Measurements from ENCODE around the gene ALG8.

The ALG8 gene

GRCh38 chr11:78160557-78160956 lies 21.1 kb upstream of the ALG8 start:
- DNase-seq (ENCODE audit: low spot score), result no peak
- no peak for TF ChIP-seq CTCF (IDR thresholded peaks at IDR 0.05; ENCODE audit: extremely low read depth, insufficient read depth, missing control alignments)
- in situ Hi-C loops (cut with MboI; ENCODE audit: low pct_unique_long_range_greater_than_20kb, low sequenced_read_pairs, unreplicated experiment), result no loop called here

GRCh38 chr11:78158987-78159652 lies 19.7 kb upstream of the ALG8 start:
- DNase-seq (ENCODE audit: low spot score), result no peak
- in situ Hi-C loops (cut with MboI; ENCODE audit: low pct_unique_long_range_greater_than_20kb, low sequenced_read_pairs, unreplicated experiment), result no loop called here
- TF ChIP-seq CTCF (IDR thresholded peaks at IDR 0.05; ENCODE audit: extremely low read depth, insufficient read depth, missing control alignments), result no peak

- no peak for TF ChIP-seq CTCF (IDR thresholded peaks at IDR 0.05; ENCODE audit: extremely low read depth, insufficient read depth, missing control alignments)
- in situ Hi-C loops (cut with MboI; ENCODE audit: low pct_unique_long_range_greater_than_20kb, low sequenced_read_pairs, unreplicated experiment), result no loop called here
- DNase-seq (ENCODE audit: low spot score), result no peak
Measured at GRCh38 chr11:78156127-78156844, 16.9 kb upstream of the ALG8 start.

GRCh38 chr11:78151804-78152203 lies 12.4 kb upstream of the ALG8 start:
- in situ Hi-C loops (cut with MboI; ENCODE audit: low pct_unique_long_range_greater_than_20kb, low sequenced_read_pairs, unreplicated experiment), result no loop called here
- no peak for TF ChIP-seq CTCF (IDR thresholded peaks at IDR 0.05; ENCODE audit: extremely low read depth, insufficient read depth, missing control alignments)
- no peak for DNase-seq (ENCODE audit: low spot score)

- in situ Hi-C loops (cut with MboI; ENCODE audit: low pct_unique_long_range_greater_than_20kb, low sequenced_read_pairs, unreplicated experiment), result no loop called here
- no peak for TF ChIP-seq CTCF (IDR thresholded peaks at IDR 0.05; ENCODE audit: extremely low read depth, insufficient read depth, missing control alignments)
- DNase-seq (ENCODE audit: low spot score), result no peak
Measured at GRCh38 chr11:78150754-78151153, 11.3 kb upstream of the ALG8 start.

GRCh38 chr11:78150346-78150745 lies 10.9 kb upstream of the ALG8 start:
- in situ Hi-C loops (cut with MboI; ENCODE audit: low pct_unique_long_range_greater_than_20kb, low sequenced_read_pairs, unreplicated experiment), result no loop called here
- DNase-seq (ENCODE audit: low spot score), result no peak
- TF ChIP-seq CTCF (IDR thresholded peaks at IDR 0.05; ENCODE audit: extremely low read depth, insufficient read depth, missing control alignments), result no peak

Data from GM13977 (cell line).